Ectodermal cell (in vitro differentiated cells): Measurements from ENCODE around the gene RRP12. TPM values are rescaled to one million over a fixed set of nuclear protein-coding genes. Genes with fewer than 3 reads are reported as not detected.

Experiments
- H3K27ac ChIP-seq: 2 replicates; pipeline ENCODE4 v1.7.0; 2013; ENCODE audit warnings: mild to moderate bottlenecking, low read depth, low read length; ENCODE audit not compliant: insufficient read depth, poor library complexity, severe bottlenecking
- H3K27me3 ChIP-seq: 2 replicates; pipeline ENCODE4 v1.7.0; 2013; ENCODE audit warnings: mild to moderate bottlenecking, low read length; ENCODE audit not compliant: insufficient read depth, control insufficient read depth, poor library complexity, severe bottlenecking
- H3K36me3 ChIP-seq: one replicate; pipeline ENCODE4 v1.7.0; 2013; ENCODE audit warnings: low read length; ENCODE audit not compliant: control insufficient read depth, insufficient read depth
- H3K4me1 ChIP-seq: one replicate; pipeline ENCODE4 v1.7.0; 2013; ENCODE audit warnings: low read length; ENCODE audit not compliant: control insufficient read depth, insufficient read depth
- H3K4me3 ChIP-seq: 2 replicates; pipeline ENCODE4 v1.7.0; 2013; ENCODE audit warnings: low read depth, low read length, control low read depth; ENCODE audit not compliant: insufficient read depth
- H3K9me3 ChIP-seq: 2 replicates; pipeline ENCODE4 v1.7.0; 2013; ENCODE audit warnings: mild to moderate bottlenecking, low read length, moderate library complexity; ENCODE audit not compliant: control insufficient read depth
- WGBS, 2 experiments: methylation state at CpG; one replicate each; pipeline ENCODE4 v1.1.7; 2013; ENCODE audit warnings: missing lambda C conversion rate in 2 of 2; 5-methylcytosine and 5-hydroxymethylcytosine counted together
- polyA plus RNA-seq, 4 experiments: library from polyadenylated mRNA; stranded (reverse); fragments of 50-300 nt; gene quantifications; one replicate each; pipeline ENCODE4 v1.2.3, GENCODE V29; 2013

Gene RRP12, protein sequence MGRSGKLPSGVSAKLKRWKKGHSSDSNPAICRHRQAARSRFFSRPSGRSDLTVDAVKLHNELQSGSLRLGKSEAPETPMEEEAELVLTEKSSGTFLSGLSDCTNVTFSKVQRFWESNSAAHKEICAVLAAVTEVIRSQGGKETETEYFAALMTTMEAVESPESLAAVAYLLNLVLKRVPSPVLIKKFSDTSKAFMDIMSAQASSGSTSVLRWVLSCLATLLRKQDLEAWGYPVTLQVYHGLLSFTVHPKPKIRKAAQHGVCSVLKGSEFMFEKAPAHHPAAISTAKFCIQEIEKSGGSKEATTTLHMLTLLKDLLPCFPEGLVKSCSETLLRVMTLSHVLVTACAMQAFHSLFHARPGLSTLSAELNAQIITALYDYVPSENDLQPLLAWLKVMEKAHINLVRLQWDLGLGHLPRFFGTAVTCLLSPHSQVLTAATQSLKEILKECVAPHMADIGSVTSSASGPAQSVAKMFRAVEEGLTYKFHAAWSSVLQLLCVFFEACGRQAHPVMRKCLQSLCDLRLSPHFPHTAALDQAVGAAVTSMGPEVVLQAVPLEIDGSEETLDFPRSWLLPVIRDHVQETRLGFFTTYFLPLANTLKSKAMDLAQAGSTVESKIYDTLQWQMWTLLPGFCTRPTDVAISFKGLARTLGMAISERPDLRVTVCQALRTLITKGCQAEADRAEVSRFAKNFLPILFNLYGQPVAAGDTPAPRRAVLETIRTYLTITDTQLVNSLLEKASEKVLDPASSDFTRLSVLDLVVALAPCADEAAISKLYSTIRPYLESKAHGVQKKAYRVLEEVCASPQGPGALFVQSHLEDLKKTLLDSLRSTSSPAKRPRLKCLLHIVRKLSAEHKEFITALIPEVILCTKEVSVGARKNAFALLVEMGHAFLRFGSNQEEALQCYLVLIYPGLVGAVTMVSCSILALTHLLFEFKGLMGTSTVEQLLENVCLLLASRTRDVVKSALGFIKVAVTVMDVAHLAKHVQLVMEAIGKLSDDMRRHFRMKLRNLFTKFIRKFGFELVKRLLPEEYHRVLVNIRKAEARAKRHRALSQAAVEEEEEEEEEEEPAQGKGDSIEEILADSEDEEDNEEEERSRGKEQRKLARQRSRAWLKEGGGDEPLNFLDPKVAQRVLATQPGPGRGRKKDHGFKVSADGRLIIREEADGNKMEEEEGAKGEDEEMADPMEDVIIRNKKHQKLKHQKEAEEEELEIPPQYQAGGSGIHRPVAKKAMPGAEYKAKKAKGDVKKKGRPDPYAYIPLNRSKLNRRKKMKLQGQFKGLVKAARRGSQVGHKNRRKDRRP (N-terminal part only)
- polyA plus RNA-seq (2013, experiment 1 of 4): 34.1 TPM
- 28.6 TPM for polyA plus RNA-seq (2013, experiment 2 of 4)
- 21.0 TPM for polyA plus RNA-seq (2013, experiment 3 of 4)
- 19.3 TPM for polyA plus RNA-seq (2013, experiment 4 of 4)

DNA sequence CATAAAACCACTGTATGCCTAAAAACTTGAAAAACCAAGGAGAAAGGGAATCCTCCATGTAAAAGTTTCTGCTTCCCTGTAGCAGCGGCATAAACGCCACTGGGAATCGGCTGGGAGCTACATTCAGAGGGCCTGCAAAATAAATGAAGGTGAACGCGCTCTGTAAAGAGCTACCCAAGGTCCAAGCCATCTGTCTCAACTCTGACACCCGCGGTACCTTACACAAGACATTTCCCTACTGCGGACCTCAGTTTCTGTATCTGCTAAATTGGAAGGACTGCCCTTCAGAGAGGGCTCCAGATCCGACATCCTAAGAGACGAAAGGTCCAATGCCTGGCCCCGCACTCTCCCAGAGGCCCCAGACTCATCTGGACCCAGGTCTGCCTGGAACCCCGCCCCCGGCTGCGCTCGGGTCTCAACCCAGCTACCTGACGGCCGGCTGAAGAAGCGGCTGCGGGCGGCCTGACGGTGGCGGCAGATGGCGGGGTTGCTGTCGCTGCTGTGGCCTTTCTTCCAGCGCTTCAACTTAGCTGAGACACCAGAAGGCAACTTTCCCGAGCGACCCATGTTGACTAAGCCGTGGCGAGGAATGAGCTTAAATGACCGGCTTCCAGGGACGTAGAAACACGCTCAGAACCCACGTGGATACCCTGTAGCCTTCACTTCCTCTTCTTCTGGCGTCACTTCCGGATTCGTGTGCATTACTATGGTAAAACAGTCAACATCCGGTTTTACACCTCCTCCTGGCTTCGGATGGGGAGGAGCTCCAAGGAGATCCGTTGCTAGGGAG lies at the start of gene RRP12:
RRP12 (minus strand) TSS at position 676 of the 790 bp plus-strand sequence; CDS start at position 567, 109 bp downstream.
- H3K27me3 ChIP-seq: no peaks in the 10 kb centered on the region
- H3K4me3 ChIP-seq: peak within 1 kb of the TSS; percentile 93
- H3K9me3 ChIP-seq: no peaks in the 10 kb centered on the region
- H3K27ac ChIP-seq: peak within 1 kb of the TSS; percentile 56
- H3K4me1 ChIP-seq: no peaks in the 10 kb centered on the region
- no peaks in the 10 kb centered on the region for H3K36me3 ChIP-seq
- WGBS, 2 experiments: 1% methylated on average over 39 of the region's 39 CpGs

DNA sequence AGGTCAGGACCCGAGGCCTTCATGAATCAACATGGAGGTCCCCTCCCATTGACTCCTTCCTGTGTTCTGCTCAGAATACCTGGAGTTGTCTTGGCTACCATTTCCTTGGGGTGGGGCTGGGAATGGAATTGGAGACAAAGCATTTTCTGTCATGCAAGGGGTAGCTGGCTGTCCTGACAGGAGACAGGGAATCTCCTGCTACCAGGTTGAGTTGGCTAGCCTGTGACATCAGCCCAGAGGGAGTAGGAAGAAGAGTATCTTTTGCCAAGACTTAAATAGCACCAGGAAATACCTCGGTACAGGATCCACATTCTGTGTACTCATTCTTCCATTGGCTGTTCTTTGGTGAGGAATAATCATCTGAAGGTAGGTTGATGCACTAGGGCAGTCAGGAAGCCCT lies 49.7 kb upstream of the RRP12 start:
- 94 to 95% methylated on average over 2 of the region's 2 CpGs for WGBS, 2 experiments
- Histone ChIP-seq H3K9me3 (no peaks in the 10 kb centered on the region), H3K4me1 (peaks cover 7% of the 10 kb centered on the region), H3K27ac (no peak overlapping the region), H3K27me3 (no peaks in the 10 kb centered on the region), H3K36me3 (peaks cover 31% of the 10 kb centered on the region), H3K4me3 (no peak overlapping the region)

DNA sequence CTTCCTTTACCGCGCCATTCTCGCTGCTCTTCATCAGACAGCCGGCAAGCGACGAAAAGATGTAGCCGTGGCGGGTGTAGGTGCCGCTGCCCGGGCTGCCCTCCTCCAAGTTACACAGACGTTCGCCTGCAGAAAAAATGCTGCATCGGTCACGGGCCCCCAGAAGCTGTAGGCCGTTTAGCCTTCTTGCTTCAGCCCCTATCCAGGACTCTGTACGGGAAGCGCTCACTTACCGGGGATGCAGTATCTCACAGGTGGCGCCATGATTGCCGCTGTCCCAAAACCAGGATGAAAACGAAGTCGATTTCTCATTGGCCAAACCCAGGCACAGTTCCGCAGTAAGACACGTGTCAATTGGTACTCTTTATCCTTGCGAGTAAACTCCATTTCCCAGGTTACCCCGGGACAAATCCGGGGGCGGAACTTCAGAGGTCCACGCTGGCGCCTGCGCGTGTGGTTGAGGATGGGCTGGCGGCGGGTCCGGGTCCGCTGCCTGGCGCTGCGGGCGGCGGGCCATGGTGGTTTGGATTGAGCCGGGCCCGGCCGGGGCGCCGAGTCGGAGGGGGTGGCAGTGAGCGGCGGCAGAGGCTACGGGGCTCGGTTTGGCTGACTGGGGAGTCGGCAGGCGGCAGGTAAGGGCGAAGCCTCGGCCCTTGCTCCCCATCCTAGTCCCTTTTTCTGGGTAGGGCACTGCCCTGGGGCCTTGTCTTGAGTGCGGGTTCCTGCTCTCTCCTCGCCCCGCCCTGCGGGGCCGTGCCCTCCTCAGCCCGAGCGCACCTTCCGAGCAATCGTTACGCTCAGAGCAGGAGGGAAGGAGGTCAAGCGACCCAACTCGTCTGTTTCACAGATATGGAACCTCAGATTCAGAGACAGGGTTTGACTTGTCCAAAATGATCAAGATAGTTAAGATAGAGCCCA lies 44.8 kb upstream of the RRP12 start, which contains the start of the genes EXOSC1 and ZDHHC16:
EXOSC1 (minus strand) TSS at position 285 of the 918 bp plus-strand sequence; CDS start at position 264, 21 bp downstream.
ZDHHC16 (plus strand) TSS at position 454 of the 918 bp plus-strand sequence. CDS start 5,501 bp downstream, outside the sequence.
- Histone ChIP-seq H3K4me3 (peak within 1 kb of the TSS; percentile 94), H3K9me3 (no peaks in the 10 kb centered on the region), H3K27me3 (no peaks in the 10 kb centered on the region), H3K36me3 (peaks cover 3% of the 10 kb centered on the region), H3K27ac (peak within 1 kb of the TSS; percentile 46), H3K4me1 (peaks cover 11% of the 10 kb centered on the region)
- WGBS, 2 experiments: 0% methylated on average over 66 of the region's 66 CpGs

DNA sequence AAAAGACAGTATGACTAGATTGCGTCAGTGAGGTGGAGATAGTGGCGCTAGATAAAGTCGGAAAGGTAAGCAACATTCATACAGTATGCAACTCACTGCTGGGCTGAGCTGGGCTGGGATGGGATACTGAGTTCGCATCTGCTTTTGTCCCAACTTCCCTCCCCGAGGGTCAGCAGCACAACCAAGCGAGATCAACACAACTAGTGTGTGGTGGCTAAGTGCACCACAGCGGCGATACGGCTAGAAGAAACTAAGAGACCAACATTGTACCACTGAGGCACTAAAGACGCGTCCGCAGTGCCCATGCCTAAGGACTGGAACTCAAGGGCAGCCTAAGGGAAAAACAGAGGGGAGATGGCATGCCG lies 44.2 kb upstream of the RRP12 start:
- Histone ChIP-seq H3K9me3 (no peaks in the 10 kb centered on the region), H3K27me3 (no peaks in the 10 kb centered on the region), H3K4me1 (peaks cover 11% of the 10 kb centered on the region), H3K36me3 (no peaks in the 10 kb centered on the region), H3K4me3 (peak overlapping the region; percentile 94), H3K27ac (no peak overlapping the region)
- 5 to 6% methylated on average over 13 of the region's 13 CpGs for WGBS, 2 experiments

DNA sequence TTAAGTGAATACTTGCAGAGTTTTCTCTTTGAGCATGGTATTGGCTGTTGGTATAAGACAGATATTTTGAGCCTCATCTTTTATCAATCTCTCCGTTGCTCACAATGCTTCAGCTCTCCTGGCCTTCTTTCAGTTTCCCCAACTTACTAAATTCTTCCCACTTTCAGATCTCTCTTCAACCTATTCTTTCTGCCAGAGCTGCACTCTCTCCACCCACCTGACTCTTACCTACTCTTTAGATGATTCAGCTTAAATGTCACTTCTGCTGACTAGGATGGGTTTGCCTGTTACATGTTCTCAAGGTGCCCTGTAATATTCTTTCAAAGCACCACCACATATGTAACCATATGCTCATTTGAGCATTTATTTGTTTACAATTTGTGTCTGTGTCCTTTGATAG lies 43.1 kb upstream of the RRP12 start:
- 95% methylated on average over 1 of the region's 1 CpG for WGBS, 2 experiments
- Histone ChIP-seq H3K9me3 (no peaks in the 10 kb centered on the region), H3K27ac (no peak overlapping the region), H3K36me3 (no peaks in the 10 kb centered on the region), H3K4me3 (no peak overlapping the region), H3K27me3 (no peaks in the 10 kb centered on the region), H3K4me1 (peaks cover 11% of the 10 kb centered on the region)

DNA sequence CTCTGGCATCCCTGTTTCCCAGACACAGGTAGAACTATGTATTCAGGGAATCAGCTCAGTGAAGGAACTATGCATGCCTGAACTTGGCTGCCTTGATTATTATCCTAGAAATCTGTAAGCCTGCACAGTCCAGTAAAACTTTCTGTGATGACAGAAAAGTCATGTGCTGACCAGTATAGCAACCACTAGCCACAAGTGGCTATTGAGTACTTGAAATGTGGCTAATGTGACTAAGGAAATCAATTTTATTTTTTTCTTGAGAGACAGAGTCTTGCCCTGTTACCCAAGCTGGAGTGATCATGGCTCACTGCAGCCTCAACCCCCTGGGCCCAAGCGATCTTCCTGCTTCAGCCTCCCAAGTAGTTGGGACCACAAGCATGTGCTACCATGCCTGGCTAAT lies 41.1 kb upstream of the RRP12 start:
- Histone ChIP-seq H3K36me3 (peaks cover 10% of the 10 kb centered on the region), H3K9me3 (no peaks in the 10 kb centered on the region), H3K4me3 (no peak overlapping the region), H3K4me1 (peaks cover 9% of the 10 kb centered on the region), H3K27ac (no peak overlapping the region), H3K27me3 (no peaks in the 10 kb centered on the region)
- WGBS, 2 experiments: 85 to 88% methylated on average over 1 of the region's 1 CpG

DNA sequence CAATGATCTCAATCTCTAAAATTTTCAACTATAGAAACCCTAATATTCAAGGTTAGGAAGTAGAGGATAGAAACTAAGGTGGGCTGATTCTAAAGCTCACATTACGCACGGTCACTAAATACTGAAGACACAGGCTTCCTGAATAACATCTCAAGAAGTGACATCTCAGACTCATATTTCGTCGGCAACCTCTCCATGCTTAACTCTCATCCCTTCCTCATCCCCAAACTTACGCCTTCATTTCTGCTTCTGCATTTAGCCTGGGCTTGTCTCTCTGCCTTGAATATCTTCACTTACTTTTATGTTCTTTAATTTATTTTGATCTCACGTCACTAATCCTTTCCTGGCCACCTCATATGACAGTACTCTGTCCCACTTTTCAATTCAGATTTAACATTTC lies 34.1 kb upstream of the RRP12 start:
- no peaks in the 10 kb centered on the region for H3K27me3 ChIP-seq
- 96 to 99% methylated on average over 6 of the region's 6 CpGs for WGBS, 2 experiments
- H3K4me1 ChIP-seq: no peaks in the 10 kb centered on the region
- no peaks in the 10 kb centered on the region for H3K9me3 ChIP-seq
- no peak overlapping the region for H3K27ac ChIP-seq
- H3K36me3 ChIP-seq: peaks cover 49% of the 10 kb centered on the region
- H3K4me3 ChIP-seq: no peak overlapping the region

DNA sequence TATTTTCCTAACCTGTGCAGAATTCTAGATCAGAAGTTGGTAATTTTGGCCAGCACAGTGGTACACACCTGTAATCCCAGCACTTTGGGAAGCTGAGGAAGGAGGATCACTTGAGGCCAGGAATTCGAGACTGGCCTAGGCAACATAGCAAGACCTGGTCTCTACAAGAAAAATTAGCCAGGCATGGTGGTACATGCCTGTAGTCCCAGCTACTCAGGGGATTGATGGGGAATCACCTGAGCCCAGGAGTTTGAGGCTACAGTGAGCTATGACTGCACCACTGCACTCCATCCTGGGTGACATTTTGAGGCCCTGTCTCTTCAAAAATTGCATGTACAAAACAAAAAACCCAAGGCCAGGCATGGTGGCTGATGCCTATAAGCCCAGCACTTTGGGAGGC lies 33.4 kb upstream of the RRP12 start:
- H3K27me3 ChIP-seq: no peaks in the 10 kb centered on the region
- peaks cover 50% of the 10 kb centered on the region for H3K36me3 ChIP-seq
- H3K4me1 ChIP-seq: no peaks in the 10 kb centered on the region
- H3K9me3 ChIP-seq: no peaks in the 10 kb centered on the region
- H3K4me3 ChIP-seq: no peak overlapping the region
- WGBS, 2 experiments: 92 to 99% methylated on average over 1 of the region's 1 CpG
- H3K27ac ChIP-seq: peak overlapping the region; percentile 33
